Measurements from ENCODE around the gene PRRC1.
A peak's percentile ranks its signal among the peaks of the same experiment; 100 is the strongest.

The PRRC1 gene

DNA sequence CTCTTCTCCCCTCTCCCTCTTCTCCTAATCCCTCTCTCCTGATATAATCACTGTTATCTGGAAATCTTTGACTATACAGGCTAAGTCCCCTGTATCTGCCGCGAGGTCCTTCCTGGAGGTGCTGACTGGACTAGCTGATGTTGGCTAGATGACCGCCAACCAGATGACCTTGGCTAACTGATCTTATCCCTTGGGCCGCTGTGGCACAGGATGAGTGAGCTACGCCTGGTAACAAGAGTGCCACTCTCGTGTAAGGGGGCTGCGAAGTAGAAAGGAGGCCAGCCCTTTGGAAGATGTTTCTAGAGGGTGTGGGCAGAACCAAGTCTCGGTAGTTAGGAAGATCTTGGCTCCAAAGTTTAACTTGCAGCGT is 345 bp upstream of the PRRC1 start:
- no peak for TF ChIP-seq CTCF (conservative IDR thresholded peaks at IDR 0.05; ENCODE audit: low read depth)
- DNase-seq (ENCODE audit: low spot score): no peak
- H3K27ac ChIP-seq: peak overlapping the region; percentile 85
- POLR2A ChIA-PET (ENCODE audit: low non-redundant PET): interaction anchor here (0.6 kb wide), 1 partner anchor 736 kb away, joined by 3 read pairs; no protein-coding TSS in a partner anchor
- CTCF ChIA-PET: no interaction called here

DNA sequence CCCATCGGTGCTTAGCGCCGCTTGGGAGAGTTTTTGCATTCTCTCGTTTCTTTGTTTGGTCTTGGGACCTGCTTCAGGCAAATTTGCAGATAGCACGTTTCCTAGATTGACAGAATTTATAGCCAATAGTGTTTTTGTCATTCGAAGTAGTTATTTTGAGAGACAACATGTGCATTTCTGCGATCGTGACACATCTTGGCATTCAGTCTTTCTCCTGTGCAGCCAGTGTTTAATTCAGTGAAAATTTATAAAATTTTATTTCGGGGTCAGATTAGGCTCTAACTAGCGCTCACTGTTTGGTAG is 830 bp downstream of the PRRC1 start:
- CTCF ChIA-PET: interaction anchor here (0.6 kb wide), 1 partner anchor 877 kb away, joined by 3 read pairs; no protein-coding TSS in a partner anchor
- no peak for TF ChIP-seq CTCF (conservative IDR thresholded peaks at IDR 0.05; ENCODE audit: low read depth)
- H3K27ac ChIP-seq: peak overlapping the region; percentile 85
- no peak for DNase-seq (ENCODE audit: low spot score)
- POLR2A ChIA-PET (ENCODE audit: low non-redundant PET): no interaction called here

GRCh38 chr5:127519527-127519926 is 2.1 kb downstream of the PRRC1 start:
- ChIA-PET POLR2A (ENCODE audit: low non-redundant PET) (no interaction called here), CTCF (no interaction called here)
- DNase-seq (ENCODE audit: low spot score): no peak
- no peak overlapping the region for H3K27ac ChIP-seq
- no peak for TF ChIP-seq CTCF (conservative IDR thresholded peaks at IDR 0.05; ENCODE audit: low read depth)

DNA sequence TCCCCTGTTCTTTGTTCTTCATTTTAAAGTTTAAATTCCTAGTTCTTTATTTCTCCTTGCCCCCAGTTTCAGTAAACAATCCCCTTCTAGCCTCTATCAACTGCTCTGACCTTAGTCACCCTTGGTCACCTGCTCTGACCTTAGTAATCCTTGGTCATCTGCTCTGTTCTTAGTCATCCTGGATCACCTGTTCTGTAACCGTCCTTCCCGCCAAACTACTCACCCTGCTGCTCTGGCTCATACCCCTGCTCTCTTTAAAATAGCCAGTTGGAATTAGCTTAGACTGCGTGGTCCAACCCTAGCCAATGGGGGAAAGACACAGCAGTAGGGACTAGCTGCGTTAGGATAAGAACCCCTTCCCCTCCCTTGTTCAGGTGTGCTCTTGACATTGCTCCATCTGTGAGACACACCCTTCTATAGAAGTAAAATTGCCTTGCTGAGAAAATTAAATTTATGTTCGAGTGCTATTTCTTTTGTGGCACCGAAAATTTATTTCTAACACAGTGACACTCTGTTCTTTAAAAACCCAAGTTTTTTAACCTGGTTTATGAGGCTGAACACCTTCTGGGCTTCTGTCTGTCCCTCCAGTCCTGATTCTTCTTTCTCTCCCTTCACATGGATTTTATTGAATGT is 3.8 kb downstream of the PRRC1 start:
- TF ChIP-seq CTCF (conservative IDR thresholded peaks at IDR 0.05; ENCODE audit: low read depth): no peak
- DNase-seq (ENCODE audit: low spot score): no peak
- CTCF ChIA-PET: interaction anchor here (0.6 kb wide), 1 partner anchor 125 kb away, joined by 3 read pairs; no protein-coding TSS in a partner anchor
- POLR2A ChIA-PET (ENCODE audit: low non-redundant PET): no interaction called here
- no peak overlapping the region for H3K27ac ChIP-seq

- no peak for TF ChIP-seq CTCF (conservative IDR thresholded peaks at IDR 0.05; ENCODE audit: low read depth)
- POLR2A ChIA-PET (ENCODE audit: low non-redundant PET): no interaction called here
- no peak overlapping the region for H3K27ac ChIP-seq
- CTCF ChIA-PET: no interaction called here
- no peak for DNase-seq (ENCODE audit: low spot score)
These were observed 7.7 kb downstream of the PRRC1 start for GRCh38 chr5:127525181-127525580.

- no peak for DNase-seq (ENCODE audit: low spot score)
- TF ChIP-seq CTCF (conservative IDR thresholded peaks at IDR 0.05; ENCODE audit: low read depth): no peak
- H3K27ac ChIP-seq: no peak overlapping the region
- POLR2A ChIA-PET (ENCODE audit: low non-redundant PET): no interaction called here
- CTCF ChIA-PET: no interaction called here
These were observed 12.7 kb downstream of the PRRC1 start for GRCh38 chr5:127529904-127530682.

All from RWPE1 (cell line).